ENCODE measurements around the gene DAPK1. TPM values are rescaled to one million over a fixed set of nuclear protein-coding genes. Genes with fewer than 3 reads are reported as not detected.

DAPK1 gene
- total RNA-seq, 4 donors from 2014 or later, result 5.4 to 13.4 (median 9.8) TPM

- peaks cover 14% of the 10 kb centered on the region for H3K36me3 ChIP-seq
Observed at GRCh38 chr9:87708986-87709728, 211.5 kb downstream of the DAPK1 start.

DNA sequence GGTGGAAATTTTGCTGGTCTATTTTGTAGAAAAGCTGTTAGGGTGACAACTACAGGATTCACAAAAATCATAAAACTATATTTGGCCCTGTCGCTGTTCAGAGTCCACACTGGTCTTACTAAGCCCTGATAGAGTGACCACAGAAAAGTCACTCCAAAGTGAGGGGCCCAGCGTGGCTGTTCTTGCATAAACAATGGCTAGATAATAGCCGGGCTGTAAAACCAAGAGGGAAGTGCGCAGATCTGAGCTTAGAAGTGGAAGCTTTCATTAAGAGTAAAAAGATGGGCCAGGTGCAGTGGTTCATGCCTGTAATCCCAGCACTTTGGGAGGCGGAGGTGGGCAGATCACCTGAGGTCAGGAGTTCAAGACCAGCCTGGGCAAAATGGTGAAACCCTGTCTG lies 212.8 kb downstream of the DAPK1 start:
- TF ChIP-seq CTCF (IDR thresholded peaks at IDR 0.05) (no peak), EP300 (IDR thresholded peaks at IDR 0.05) (no peak), POLR2A (IDR thresholded peaks at IDR 0.05) (no peak), POLR2AphosphoS5 (IDR thresholded peaks at IDR 0.05) (no peak)
- no peak overlapping the region for H3K27ac ChIP-seq
- DNase-seq (ENCODE audit: low spot score in 2 of 2), result no peak
- no peak overlapping the region for H3K4me3 ChIP-seq
- no peaks in the 10 kb centered on the region for H3K27me3 ChIP-seq
- no peaks in the 10 kb centered on the region for H3K9me3 ChIP-seq
- peaks cover 23% of the 10 kb centered on the region for H3K4me1 ChIP-seq
- H3K36me3 ChIP-seq, result peaks cover 14% of the 10 kb centered on the region
- WGBS, result 85% methylated on average over 5 of the region's 5 CpGs

More at GRCh38 chr9:87708986-87709728, 211.5 kb downstream of the DAPK1 start:
- TF ChIP-seq CTCF (IDR thresholded peaks at IDR 0.05) (no peak), POLR2AphosphoS5 (IDR thresholded peaks at IDR 0.05) (no peak), POLR2A (IDR thresholded peaks at IDR 0.05) (no peak), EP300 (IDR thresholded peaks at IDR 0.05) (no peak)
- Histone ChIP-seq H3K4me1 (peaks cover 14% of the 10 kb centered on the region), H3K9me3 (no peaks in the 10 kb centered on the region), H3K27ac (no peak overlapping the region), H3K27me3 (no peaks in the 10 kb centered on the region), H3K4me3 (no peak overlapping the region)
- DNase-seq (ENCODE audit: low spot score in 2 of 2), result no peak
- WGBS, result 80% methylated on average over 7 of the region's 7 CpGs

- DNase-seq (ENCODE audit: low spot score in 2 of 2), result peak in 1 of 2 donors; percentile 85
- no peak for TF ChIP-seq CTCF (IDR thresholded peaks at IDR 0.05)
- peak in 1 of 3 donors; percentile 61 for TF ChIP-seq POLR2AphosphoS5 (IDR thresholded peaks at IDR 0.05)
Observed at GRCh38 chr9:87711857-87712800, 214.5 kb downstream of the DAPK1 start.

DNA sequence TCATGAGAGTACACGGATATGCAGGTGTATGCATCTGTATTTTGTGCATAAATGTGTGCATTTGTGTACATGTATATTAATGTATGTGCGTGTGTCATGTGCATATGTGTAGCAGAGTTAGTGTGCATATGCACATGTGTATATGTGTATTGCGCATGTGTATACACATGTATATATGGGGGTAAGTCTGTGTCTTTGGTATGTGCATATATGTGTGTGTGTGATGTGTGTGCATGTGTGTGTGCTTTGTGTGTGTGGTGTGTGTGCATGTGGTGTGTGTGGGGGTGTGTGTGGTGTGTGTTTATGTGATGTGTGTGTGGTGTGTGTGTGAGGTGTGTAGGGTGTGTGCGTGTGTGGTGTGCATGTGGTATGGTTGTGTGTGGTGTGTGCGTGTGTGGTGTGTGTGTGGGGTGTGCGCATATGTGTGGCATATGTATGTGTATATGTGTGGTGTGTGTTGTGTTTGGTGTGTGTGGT lies 215.2 kb downstream of the DAPK1 start:
- TF ChIP-seq EP300 (IDR thresholded peaks at IDR 0.05) (no peak), CTCF (IDR thresholded peaks at IDR 0.05) (no peak), POLR2AphosphoS5 (IDR thresholded peaks at IDR 0.05) (no peak), POLR2A (IDR thresholded peaks at IDR 0.05) (no peak)
- no peak for DNase-seq (ENCODE audit: low spot score in 2 of 2)
- 89% methylated on average over 6 of the region's 6 CpGs for whole genome bisulfite sequencing
- peaks cover 23% of the 10 kb centered on the region for H3K4me1 ChIP-seq
- no peak overlapping the region for H3K4me3 ChIP-seq
- H3K27me3 ChIP-seq, result no peaks in the 10 kb centered on the region
- no peaks in the 10 kb centered on the region for H3K36me3 ChIP-seq
- no peaks in the 10 kb centered on the region for H3K9me3 ChIP-seq
- peak overlapping the region; percentile 79 for H3K27ac ChIP-seq

More at GRCh38 chr9:87711857-87712800, 214.5 kb downstream of the DAPK1 start:
- Histone ChIP-seq H3K4me1 (peaks cover 23% of the 10 kb centered on the region), H3K36me3 (peaks cover under 1% of the 10 kb centered on the region), H3K9me3 (no peaks in the 10 kb centered on the region), H3K27ac (peak overlapping the region; percentile 78), H3K4me3 (no peak overlapping the region), H3K27me3 (no peaks in the 10 kb centered on the region)
- 48% methylated on average over 8 of the region's 9 CpGs for WGBS

All from suprapubic skin (tissue), 4 donors.